Measurements from ENCODE around the gene RHOB. TPM values are rescaled to one million over a fixed set of nuclear protein-coding genes. Genes with fewer than 3 reads are reported as not detected.

The RHOB gene
- total and polyA plus RNA-seq, 2 of the 13 experiments (the other 11 are each of a cell fraction or from before 2014, with no cell fraction given): 192 to 268 TPM

- TF ChIP-seq KMT2B (CRISPR knock-in tag; IDR thresholded peaks at IDR 0.05) (peak; percentile 4; the same call in 1 of the 2 replicates), IRF2 (CRISPR knock-in tag; IDR thresholded peaks at IDR 0.05) (no peak), FLYWCH1 (CRISPR knock-in tag; IDR thresholded peaks at IDR 0.05) (no peak), ZNF382 (CRISPR knock-in tag; IDR thresholded peaks at IDR 0.05; ENCODE audit: borderline replicate concordance) (no peak), ZNF510 (CRISPR knock-in tag; IDR thresholded peaks at IDR 0.05; ENCODE audit: low read depth) (no peak), NFATC3 (CRISPR knock-in tag; IDR thresholded peaks at IDR 0.05) (no peak), PTBP1 (IDR thresholded peaks at IDR 0.05; ENCODE audit: low read depth, low read length, poor library complexity, severe bottlenecking) (no peak), ZNF234 (CRISPR knock-in tag; conservative IDR thresholded peaks at IDR 0.05) (peak; percentile 46; the same call in 1 of the 2 replicates), ZNF724P (CRISPR knock-in tag; IDR thresholded peaks at IDR 0.05; ENCODE audit: borderline replicate concordance) (no peak; the same call in 1 of the 2 replicates), NFE2L1 (CRISPR knock-in tag; IDR thresholded peaks at IDR 0.05; ENCODE audit: borderline replicate concordance) (no peak), ZNF17 (CRISPR knock-in tag; IDR thresholded peaks at IDR 0.05) (no peak), POGK (CRISPR knock-in tag; conservative IDR thresholded peaks at IDR 0.05) (no peak; the same call in none of the 2 replicates), ZNF589 (CRISPR knock-in tag; conservative IDR thresholded peaks at IDR 0.05) (no peak), ZBTB7A (CRISPR knock-in tag; IDR thresholded peaks at IDR 0.05) (no peak), E2F1 (CRISPR knock-in tag; IDR thresholded peaks at IDR 0.05) (no peak; the same call in 1 of the 2 replicates), RBM22 (optimal IDR thresholded peaks at IDR 0.05; ENCODE audit: low read length) (peak; percentile 31), CENPBD1 (CRISPR knock-in tag; IDR thresholded peaks at IDR 0.05; ENCODE audit: borderline replicate concordance, low read depth) (0 out of 2 replicates have a peak, but pooled peaks have one; percentile 67), MXI1 (IDR thresholded peaks at IDR 0.05; ENCODE audit: borderline replicate concordance, low read depth, low read length) (no peak), KLF6 (CRISPR knock-in tag; IDR thresholded peaks at IDR 0.05) (no peak), GRHL1 (CRISPR knock-in tag; conservative IDR thresholded peaks at IDR 0.05) (no peak), ZNF383 (CRISPR knock-in tag; IDR thresholded peaks at IDR 0.05; ENCODE audit: borderline replicate concordance) (no peak), ZNF652 (CRISPR knock-in tag; IDR thresholded peaks at IDR 0.05; ENCODE audit: borderline replicate concordance, low read depth) (no peak), NR2F6 (IDR thresholded peaks at IDR 0.05) (no peak), NR2F6 (CRISPR knock-in tag; IDR thresholded peaks at IDR 0.05) (no peak), ZSCAN29 (CRISPR knock-in tag; conservative IDR thresholded peaks at IDR 0.05) (no peak), SP5 (CRISPR knock-in tag; IDR thresholded peaks at IDR 0.05; ENCODE audit: borderline replicate concordance, low read depth) (no peak), SIX4 (CRISPR knock-in tag; IDR thresholded peaks at IDR 0.05) (no peak)
Observed at GRCh38 chr2:20446255-20446916, 488 bp upstream of the RHOB start (continued).
